CD4-positive, alpha-beta T cell (primary cell): Measurements from ENCODE around the gene GALNT18. TPM values are rescaled to one million over a fixed set of nuclear protein-coding genes. Genes with fewer than 3 reads are reported as not detected.

Experiments
- ATAC-seq: fragments of 200-7000 bp; cut with Tn5 transposase; one replicate; pipeline ENCODE4 v1.10.0; 2022; ENCODE audit warnings: mild to moderate bottlenecking; ENCODE audit not compliant: poor library complexity
- CTCF ChIA-PET: fragments of 350-600 bp; sonication (Branson Sonifier 250); formaldehyde crosslinking; loops from one replicate; lab custom pipeline; 2021; ENCODE audit warnings: antibody characterized with exemption, inconsistent platforms; lab: Charles Lee
- POLR2A ChIA-PET: fragments of 350-600 bp; sonication (Branson Sonifier 250); formaldehyde crosslinking; loops from one replicate; lab custom pipeline; 2021; ENCODE audit warnings: antibody characterized with exemption, inconsistent platforms; lab: Charles Lee
- DNase-seq, 14 experiments: peaks; one replicate each; pipeline ENCODE4 v3.0.0-alpha.2; 2013 to 2020; ENCODE audit warnings: mixed read lengths in 2 of 14
- H3K27ac ChIP-seq, 2 donors: one replicate each; pipeline versions ENCODE4 v1.5.1 to v1.7.0; 2013; ENCODE audit warnings: low read length in 2 of 2, low read depth in 1 of 2, mild to moderate bottlenecking in 1 of 2
- H3K27me3 ChIP-seq, 2 experiments: 1 replicate in 1 of 2; 2 replicates in 1 of 2; pipeline versions ENCODE4 v1.6.1 to v1.7.0; 2013; ENCODE audit warnings: low read length in 2 of 2, control low read depth in 1 of 2, mild to moderate bottlenecking in 1 of 2, moderate library complexity in 1 of 2; ENCODE audit not compliant: insufficient read depth in 2 of 2, control insufficient read depth in 1 of 2
- H3K36me3 ChIP-seq: one replicate; pipeline ENCODE4 v1.6.1; 2013; ENCODE audit warnings: low read length, control low read depth; ENCODE audit not compliant: insufficient read depth
- H3K4me1 ChIP-seq: one replicate; pipeline ENCODE4 v1.6.1; 2013; ENCODE audit warnings: low read length, control low read depth; ENCODE audit not compliant: insufficient read depth
- H3K4me3 ChIP-seq: one replicate; pipeline ENCODE4 v1.5.1; 2013; ENCODE audit warnings: mild to moderate bottlenecking, low read length, moderate library complexity
- H3K9me3 ChIP-seq, 2 experiments: 1 replicate in 1 of 2; 2 replicates in 1 of 2; pipeline versions ENCODE4 v1.6.1 to v1.7.0; 2013; ENCODE audit warnings: low read length in 2 of 2, mild to moderate bottlenecking in 2 of 2, control low read depth in 1 of 2, moderate library complexity in 1 of 2; ENCODE audit not compliant: control insufficient read depth in 1 of 2, insufficient read depth in 1 of 2
- H3K27ac Mint-ChIP-seq: one replicate; pipeline ENCODE4 v1.8.0; 2020; ENCODE audit warnings: mixed read lengths
- H3K27me3 Mint-ChIP-seq: one replicate; pipeline ENCODE4 v1.8.0; 2021; ENCODE audit warnings: mixed read lengths
- H3K36me3 Mint-ChIP-seq: one replicate; pipeline ENCODE4 v1.8.0; 2021; ENCODE audit warnings: low read depth, mixed read lengths
- H3K4me1 Mint-ChIP-seq: one replicate; pipeline ENCODE4 v1.8.0; 2021; ENCODE audit warnings: low read depth, mixed read lengths
- H3K4me3 Mint-ChIP-seq: one replicate; pipeline ENCODE4 v1.8.0; 2020; ENCODE audit warnings: mild to moderate bottlenecking, mixed read lengths
- H3K9me3 Mint-ChIP-seq: one replicate; pipeline ENCODE4 v1.8.0; 2020; ENCODE audit warnings: mixed read lengths
- intact Hi-C, 2 experiments: fragments of 100-400 bp; cut with DNase I in 1 of 2; cut with micrococcal nuclease in 1 of 2; formaldehyde crosslinking; loops; one replicate each; pipeline versions ENCODE4 v1.15.1 to v1.9.0; 2023 to 2025; cut with DNase I, micrococcal nuclease
- total RNA-seq, 174 experiments: library from RNA in 2 of 174; stranded (reverse) in 2 of 174; gene quantifications; one replicate each; pipeline ENCODE4 v1.2.3 and lab custom pipeline; 2021 to 2026
- TF ChIP-seq, protein P1 (sequence below): fragments of 200-600 bp; IDR thresholded peaks from one replicate; pipeline ENCODE4 v1.8.0; 2022; ENCODE audit warnings: antibody characterized with exemption, mild to moderate bottlenecking

Gene GALNT18
- total RNA-seq, 2 experiments from 2014 or later = 0.08 TPM; not detected in 1

DNA sequence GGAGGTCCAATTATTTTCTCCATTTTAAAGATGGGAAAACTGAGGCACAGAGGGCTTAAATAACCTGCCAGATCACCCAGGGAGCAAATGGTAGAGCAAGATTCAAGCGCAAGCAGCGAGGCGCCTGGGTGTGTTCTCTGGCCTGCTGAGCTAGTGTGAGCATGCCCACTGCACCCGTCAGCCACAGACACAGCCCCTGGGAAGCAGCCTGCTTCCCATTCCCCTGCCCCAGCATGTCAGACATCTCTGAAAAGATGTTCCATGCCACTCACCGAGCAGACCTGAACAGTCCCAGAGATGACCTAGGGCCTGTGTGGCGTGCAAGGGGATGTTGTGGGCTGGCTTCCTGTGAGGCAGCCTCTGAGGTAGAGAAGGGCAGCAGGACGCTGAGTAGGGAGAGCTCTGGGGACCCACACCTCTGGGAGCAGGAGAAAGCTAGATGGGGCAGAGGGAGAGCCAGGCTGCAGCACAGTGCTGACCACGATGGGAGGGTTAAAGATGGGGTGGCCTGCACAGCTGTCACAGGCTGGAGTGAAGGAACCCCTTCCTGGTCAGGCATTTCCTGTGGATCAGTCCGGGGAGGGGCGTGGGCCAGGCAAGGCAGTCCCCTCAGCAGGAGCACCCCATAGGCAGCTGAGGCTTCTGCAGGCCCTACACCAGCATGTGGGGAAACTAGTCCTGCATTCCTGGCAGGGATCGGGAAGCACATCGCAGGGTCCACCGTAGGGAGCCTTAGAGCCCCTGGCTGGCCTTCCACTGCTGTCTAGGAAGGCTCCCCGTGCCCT is 101.4 kb downstream of the GALNT18 start:
- Mint-ChIP-seq H3K36me3 (no peaks in the 10 kb centered on the region), H3K27me3 (peaks cover 15% of the 10 kb centered on the region), H3K27ac (no peak overlapping the region), H3K4me3 (no peak overlapping the region), H3K4me1 (no peaks in the 10 kb centered on the region), H3K9me3 (no peaks in the 10 kb centered on the region)
- TF ChIP-seq, protein P1, sequence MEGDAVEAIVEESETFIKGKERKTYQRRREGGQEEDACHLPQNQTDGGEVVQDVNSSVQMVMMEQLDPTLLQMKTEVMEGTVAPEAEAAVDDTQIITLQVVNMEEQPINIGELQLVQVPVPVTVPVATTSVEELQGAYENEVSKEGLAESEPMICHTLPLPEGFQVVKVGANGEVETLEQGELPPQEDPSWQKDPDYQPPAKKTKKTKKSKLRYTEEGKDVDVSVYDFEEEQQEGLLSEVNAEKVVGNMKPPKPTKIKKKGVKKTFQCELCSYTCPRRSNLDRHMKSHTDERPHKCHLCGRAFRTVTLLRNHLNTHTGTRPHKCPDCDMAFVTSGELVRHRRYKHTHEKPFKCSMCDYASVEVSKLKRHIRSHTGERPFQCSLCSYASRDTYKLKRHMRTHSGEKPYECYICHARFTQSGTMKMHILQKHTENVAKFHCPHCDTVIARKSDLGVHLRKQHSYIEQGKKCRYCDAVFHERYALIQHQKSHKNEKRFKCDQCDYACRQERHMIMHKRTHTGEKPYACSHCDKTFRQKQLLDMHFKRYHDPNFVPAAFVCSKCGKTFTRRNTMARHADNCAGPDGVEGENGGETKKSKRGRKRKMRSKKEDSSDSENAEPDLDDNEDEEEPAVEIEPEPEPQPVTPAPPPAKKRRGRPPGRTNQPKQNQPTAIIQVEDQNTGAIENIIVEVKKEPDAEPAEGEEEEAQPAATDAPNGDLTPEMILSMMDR = no peak
- ChIA-PET CTCF (no interaction called here), POLR2A (no interaction called here)
- no peaks in the 10 kb centered on the region for H3K4me1 ChIP-seq
- H3K36me3 ChIP-seq = no peaks in the 10 kb centered on the region
- no peak for DNase-seq
- no peaks in the 10 kb centered on the region for H3K27me3 ChIP-seq
- no peak overlapping the region for H3K4me3 ChIP-seq
- intact Hi-C loops = no loop called here
- H3K27ac ChIP-seq = no peak overlapping the region
- no peak for ATAC-seq
- no peaks in the 10 kb centered on the region for H3K9me3 ChIP-seq

DNA sequence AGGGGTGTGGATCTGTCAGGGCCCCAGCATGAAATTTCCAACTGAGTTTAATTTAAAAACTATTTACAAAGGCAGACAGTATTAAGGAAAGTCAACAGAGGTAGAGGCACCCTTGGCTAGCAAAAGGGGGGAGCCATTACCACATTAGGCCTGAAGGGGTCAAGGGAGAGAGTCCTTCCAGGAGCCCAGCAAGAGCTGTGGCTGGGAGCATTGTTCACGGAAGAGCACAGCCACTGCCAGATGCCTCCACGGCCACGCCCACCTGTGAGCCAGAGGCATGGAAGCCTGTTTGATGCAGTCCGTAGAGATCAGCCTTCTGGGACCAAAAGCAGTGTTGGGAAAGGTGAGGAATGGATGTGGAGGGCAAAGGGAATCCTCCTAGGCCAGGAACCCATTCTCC is 102.6 kb downstream of the GALNT18 start:
- H3K27me3 Mint-ChIP-seq = peaks cover 15% of the 10 kb centered on the region
- H3K4me1 Mint-ChIP-seq = no peaks in the 10 kb centered on the region
- Histone ChIP-seq H3K4me3 (no peak overlapping the region), H3K36me3 (no peaks in the 10 kb centered on the region), H3K4me1 (no peaks in the 10 kb centered on the region), H3K27me3 (no peaks in the 10 kb centered on the region), H3K9me3 (no peaks in the 10 kb centered on the region), H3K27ac (no peak overlapping the region)
- ChIA-PET CTCF (no interaction called here), POLR2A (no interaction called here)
- DNase-seq = no peak
- no peak for ATAC-seq
- no peak overlapping the region for H3K4me3 Mint-ChIP-seq
- H3K36me3 Mint-ChIP-seq = no peaks in the 10 kb centered on the region
- TF ChIP-seq, protein P1 = no peak
- intact Hi-C loops = no loop called here
- no peak overlapping the region for H3K27ac Mint-ChIP-seq
- H3K9me3 Mint-ChIP-seq = no peaks in the 10 kb centered on the region

DNA sequence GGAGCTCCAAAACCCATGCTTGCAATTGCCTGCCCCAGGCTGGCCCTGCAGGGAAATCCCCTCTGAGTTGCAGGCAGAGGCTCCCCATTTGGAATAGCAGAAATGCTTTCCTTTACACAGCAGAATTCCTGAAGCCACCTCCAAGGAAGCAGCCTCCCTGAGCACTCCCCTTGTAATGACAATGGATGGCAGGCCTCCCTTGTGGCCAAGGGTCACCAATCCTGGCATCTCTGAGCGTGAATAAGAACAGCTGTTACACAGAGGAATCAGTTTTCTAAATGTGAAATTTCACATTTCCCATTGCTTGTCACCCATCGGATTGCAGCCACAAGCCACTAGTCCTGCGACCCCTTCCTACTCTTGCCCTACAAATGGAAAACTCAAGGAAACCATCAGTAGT is 107.6 kb downstream of the GALNT18 start:
- H3K4me1 ChIP-seq = no peaks in the 10 kb centered on the region
- ChIA-PET POLR2A (no interaction called here), CTCF (no interaction called here)
- DNase-seq (no peak), ATAC-seq (no peak)
- H3K4me3 ChIP-seq = no peak overlapping the region
- no peaks in the 10 kb centered on the region for H3K4me1 Mint-ChIP-seq
- H3K27me3 ChIP-seq = no peaks in the 10 kb centered on the region
- no peak overlapping the region for H3K27ac ChIP-seq
- no peak overlapping the region for H3K4me3 Mint-ChIP-seq
- intact Hi-C loops = no loop called here
- TF ChIP-seq, protein P1 = no peak
- H3K27me3 Mint-ChIP-seq = peaks cover 3% of the 10 kb centered on the region
- H3K36me3 ChIP-seq = no peaks in the 10 kb centered on the region
- H3K27ac Mint-ChIP-seq = no peak overlapping the region
- no peaks in the 10 kb centered on the region for H3K9me3 Mint-ChIP-seq
- H3K36me3 Mint-ChIP-seq = no peaks in the 10 kb centered on the region
- no peaks in the 10 kb centered on the region for H3K9me3 ChIP-seq
